IPS-15b (cell line): ENCODE results near the gene KCNJ6.

ENCODE experiments used
- H3K27me3 ChIP-seq: one replicate; pipeline ENCODE4 v1.6.1; 2013; ENCODE audit warnings: low read length; ENCODE audit not compliant: control insufficient read depth, insufficient read depth
- H3K36me3 ChIP-seq: one replicate; pipeline ENCODE4 v1.6.1; 2013; ENCODE audit warnings: low read length; ENCODE audit not compliant: control insufficient read depth, insufficient read depth
- H3K4me1 ChIP-seq: one replicate; pipeline ENCODE4 v1.6.1; 2013; ENCODE audit warnings: mild to moderate bottlenecking, low read length; ENCODE audit not compliant: control insufficient read depth, insufficient read depth
- H3K4me3 ChIP-seq: one replicate; pipeline ENCODE4 v1.5.1; 2013; ENCODE audit warnings: low read depth, low read length
- H3K9ac ChIP-seq: one replicate; pipeline ENCODE4 v1.6.1; 2013; ENCODE audit warnings: low read depth, mild to moderate bottlenecking, low read length
- H3K9me3 ChIP-seq: one replicate; pipeline ENCODE4 v1.6.1; 2013; ENCODE audit warnings: mild to moderate bottlenecking, low read length; ENCODE audit not compliant: control insufficient read depth, insufficient read depth

Gene KCNJ6

DNA sequence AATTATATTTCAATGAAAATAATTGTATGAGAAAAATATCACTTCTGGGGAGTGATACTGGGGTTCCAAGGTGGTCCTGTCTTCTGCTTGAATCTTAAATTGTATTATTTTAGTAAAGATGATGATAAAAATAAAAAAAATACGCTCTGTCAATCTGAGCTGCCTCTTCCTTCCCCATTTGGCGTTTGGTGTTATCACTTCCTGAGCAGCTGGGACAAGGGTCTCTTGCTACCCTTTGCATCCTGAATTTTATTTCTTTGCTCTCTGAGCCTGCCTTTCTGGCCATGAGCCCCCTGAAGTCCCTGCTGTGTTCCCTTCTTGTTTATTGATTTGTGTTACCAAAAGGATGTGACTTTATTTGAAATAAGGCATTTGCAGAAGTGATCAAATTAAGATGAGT lies 111.0 kb downstream of the KCNJ6 start:
- no peak overlapping the region for H3K4me3 ChIP-seq
- no peaks in the 10 kb centered on the region for H3K27me3 ChIP-seq
- no peak overlapping the region for H3K9ac ChIP-seq
- H3K36me3 ChIP-seq: no peaks in the 10 kb centered on the region
- H3K4me1 ChIP-seq: no peaks in the 10 kb centered on the region
- H3K9me3 ChIP-seq: no peaks in the 10 kb centered on the region

DNA sequence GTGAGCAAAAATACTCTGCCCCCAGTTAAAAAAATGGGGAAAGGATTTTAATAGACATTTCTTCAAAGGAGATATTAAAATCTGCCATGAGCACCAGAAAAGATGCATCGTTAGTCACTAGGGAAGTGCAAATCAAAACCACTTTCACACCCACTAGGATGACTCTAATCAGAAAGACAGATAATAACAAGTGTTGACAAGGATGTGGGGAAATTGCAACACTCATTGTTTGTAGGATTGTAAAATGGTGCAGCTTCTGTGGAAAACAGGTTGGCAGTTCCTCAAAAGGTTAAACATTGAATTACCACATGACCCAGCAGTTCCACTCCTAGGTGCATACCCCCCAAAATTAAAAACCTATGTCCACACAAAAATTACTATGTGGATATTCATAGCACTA lies 112.3 kb downstream of the KCNJ6 start:
- no peaks in the 10 kb centered on the region for H3K4me1 ChIP-seq
- H3K9me3 ChIP-seq: no peaks in the 10 kb centered on the region
- H3K9ac ChIP-seq: no peak overlapping the region
- H3K4me3 ChIP-seq: no peak overlapping the region
- H3K36me3 ChIP-seq: no peaks in the 10 kb centered on the region
- no peaks in the 10 kb centered on the region for H3K27me3 ChIP-seq

DNA sequence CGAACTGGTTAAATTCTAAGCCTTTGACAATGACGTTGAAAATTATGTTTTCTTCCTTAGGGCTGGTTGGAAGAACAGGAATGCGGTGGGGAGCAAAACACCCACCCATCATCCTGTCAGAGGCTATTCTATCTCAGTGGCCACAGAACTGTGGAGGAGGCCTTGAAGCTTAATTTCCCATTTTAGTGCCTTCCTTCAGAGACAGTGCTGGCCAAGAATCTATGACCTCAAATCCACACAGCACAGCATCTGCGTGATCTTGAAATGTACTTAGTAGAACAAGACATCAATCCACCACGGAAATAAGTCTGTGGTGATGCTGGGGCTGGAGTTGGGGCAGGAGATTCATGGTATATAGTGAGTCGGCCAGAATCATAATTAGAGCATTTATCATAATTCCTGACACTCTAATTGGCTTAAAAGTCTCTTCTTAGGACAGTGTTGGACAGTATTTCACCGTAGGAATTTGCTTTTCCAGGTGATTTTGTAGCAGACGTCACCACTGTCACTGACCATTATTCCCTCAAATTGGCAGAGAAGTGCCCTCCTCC lies 113.1 kb downstream of the KCNJ6 start:
- Histone ChIP-seq H3K9ac (no peak overlapping the region), H3K4me3 (no peak overlapping the region), H3K4me1 (no peaks in the 10 kb centered on the region), H3K27me3 (no peaks in the 10 kb centered on the region), H3K9me3 (no peaks in the 10 kb centered on the region), H3K36me3 (no peaks in the 10 kb centered on the region)

DNA sequence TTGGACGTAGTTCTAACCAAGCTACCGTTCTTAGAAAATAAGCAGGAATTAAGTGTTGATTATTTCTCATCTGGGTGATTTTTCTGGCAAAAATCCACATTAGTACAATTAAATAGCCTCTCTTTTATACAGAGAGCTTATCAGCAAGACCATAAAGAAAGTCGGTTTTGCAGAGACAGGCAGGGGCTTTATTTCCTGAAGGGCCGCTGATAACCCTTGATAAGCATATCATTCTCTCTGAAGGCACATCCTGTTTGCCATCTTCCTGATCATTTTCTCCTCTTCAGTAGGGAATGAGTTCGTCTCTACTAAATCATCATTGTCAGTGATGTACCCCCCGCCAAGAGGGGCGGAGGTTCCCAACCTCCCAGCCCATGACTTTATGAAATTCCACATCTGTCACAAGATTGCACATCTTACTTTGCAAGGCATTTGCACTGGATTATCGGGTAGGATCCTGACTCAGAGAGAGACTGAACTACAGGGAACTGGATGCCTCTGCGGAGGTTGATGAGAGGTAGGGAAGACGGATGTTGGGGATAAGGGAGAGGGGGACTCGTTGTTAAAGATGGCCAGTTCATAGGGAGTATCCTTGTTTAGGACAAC lies 115.7 kb downstream of the KCNJ6 start:
- H3K9me3 ChIP-seq: no peaks in the 10 kb centered on the region
- no peaks in the 10 kb centered on the region for H3K36me3 ChIP-seq
- H3K27me3 ChIP-seq: no peaks in the 10 kb centered on the region
- H3K9ac ChIP-seq: no peak overlapping the region
- no peaks in the 10 kb centered on the region for H3K4me1 ChIP-seq
- H3K4me3 ChIP-seq: no peak overlapping the region

DNA sequence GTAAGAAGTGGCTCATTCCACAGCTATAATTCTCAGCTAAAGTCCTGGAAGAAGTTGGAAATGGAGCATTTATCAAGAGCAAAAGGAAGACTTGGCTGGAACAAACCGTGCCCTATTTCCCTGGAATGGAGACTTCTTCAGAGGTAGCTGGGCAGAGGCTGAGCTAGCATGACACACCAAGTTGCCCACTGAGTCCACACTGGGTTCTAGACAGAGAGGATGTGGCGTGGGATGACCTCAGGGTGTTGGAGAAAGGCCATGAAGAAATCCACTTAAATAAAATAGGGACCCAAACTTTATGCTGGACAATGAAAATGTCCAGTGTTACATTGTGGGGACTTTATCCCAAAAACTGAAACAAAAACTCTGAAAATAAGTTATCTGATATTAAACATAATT lies 116.2 kb downstream of the KCNJ6 start:
- Histone ChIP-seq H3K9ac (no peak overlapping the region), H3K27me3 (no peaks in the 10 kb centered on the region), H3K9me3 (no peaks in the 10 kb centered on the region), H3K4me3 (no peak overlapping the region), H3K4me1 (no peaks in the 10 kb centered on the region), H3K36me3 (no peaks in the 10 kb centered on the region)

DNA sequence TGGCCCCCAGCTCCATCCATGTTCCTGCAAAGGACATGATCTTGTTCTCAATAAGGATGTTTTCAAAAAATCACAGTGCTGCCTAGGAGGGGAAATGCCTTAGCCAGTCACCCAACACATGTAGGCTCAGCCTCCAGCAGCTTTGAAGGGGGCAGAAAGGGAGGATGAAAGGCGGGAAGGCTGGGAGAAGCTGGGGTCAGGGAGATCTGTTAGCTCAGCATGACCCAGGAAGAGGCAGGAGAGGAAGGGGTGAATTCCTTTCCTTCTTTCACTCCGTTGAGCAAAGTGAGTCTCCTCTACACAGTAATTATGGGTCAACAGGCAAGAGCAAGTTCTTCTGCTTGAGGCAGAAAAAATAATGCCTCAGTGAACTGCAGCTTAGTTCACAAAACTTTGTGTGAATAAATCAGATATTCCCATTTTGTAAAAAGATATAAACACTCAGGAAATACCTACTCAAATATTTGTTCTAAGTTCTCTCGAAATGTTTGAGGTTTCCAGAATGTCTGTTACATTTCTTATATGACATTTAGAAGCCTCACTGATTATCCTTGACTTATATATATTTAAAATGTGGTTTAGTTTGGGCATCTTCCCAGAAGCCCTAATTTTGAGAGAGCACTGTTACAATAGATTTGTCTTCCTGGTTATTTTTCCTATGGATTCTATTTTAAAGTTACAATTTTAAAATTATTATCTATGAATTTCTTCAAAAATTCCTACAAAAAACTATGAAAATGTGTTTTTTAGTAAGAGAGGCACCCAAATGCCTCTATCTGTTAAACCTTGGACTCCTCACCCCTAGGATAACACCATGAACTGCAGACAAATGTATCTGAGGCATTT lies 116.8 kb downstream of the KCNJ6 start:
- Histone ChIP-seq H3K9me3 (no peaks in the 10 kb centered on the region), H3K4me3 (no peak overlapping the region), H3K9ac (no peak overlapping the region), H3K36me3 (no peaks in the 10 kb centered on the region), H3K4me1 (no peaks in the 10 kb centered on the region), H3K27me3 (no peaks in the 10 kb centered on the region)

DNA sequence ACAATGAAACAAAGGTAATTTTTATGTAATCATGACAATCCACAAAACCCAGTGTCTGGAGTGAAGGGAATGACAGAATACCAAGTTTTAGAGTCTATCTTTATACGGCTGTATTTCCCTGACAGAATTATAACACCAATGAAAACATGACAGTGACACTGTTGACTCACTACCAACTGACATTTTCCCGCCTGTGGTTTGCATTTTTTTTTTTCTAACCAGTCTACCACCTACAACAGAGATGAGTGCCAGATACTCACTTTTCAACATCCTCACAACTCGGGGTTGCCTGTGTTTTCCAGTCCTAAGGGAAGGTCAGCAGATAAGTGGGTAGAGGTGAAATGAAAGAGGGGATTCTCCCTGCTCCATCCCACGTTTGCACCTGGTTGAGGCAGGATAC lies 118.9 kb downstream of the KCNJ6 start:
- H3K4me3 ChIP-seq: no peak overlapping the region
- H3K4me1 ChIP-seq: no peaks in the 10 kb centered on the region
- H3K9me3 ChIP-seq: no peaks in the 10 kb centered on the region
- no peak overlapping the region for H3K9ac ChIP-seq
- H3K27me3 ChIP-seq: no peaks in the 10 kb centered on the region
- H3K36me3 ChIP-seq: no peaks in the 10 kb centered on the region

DNA sequence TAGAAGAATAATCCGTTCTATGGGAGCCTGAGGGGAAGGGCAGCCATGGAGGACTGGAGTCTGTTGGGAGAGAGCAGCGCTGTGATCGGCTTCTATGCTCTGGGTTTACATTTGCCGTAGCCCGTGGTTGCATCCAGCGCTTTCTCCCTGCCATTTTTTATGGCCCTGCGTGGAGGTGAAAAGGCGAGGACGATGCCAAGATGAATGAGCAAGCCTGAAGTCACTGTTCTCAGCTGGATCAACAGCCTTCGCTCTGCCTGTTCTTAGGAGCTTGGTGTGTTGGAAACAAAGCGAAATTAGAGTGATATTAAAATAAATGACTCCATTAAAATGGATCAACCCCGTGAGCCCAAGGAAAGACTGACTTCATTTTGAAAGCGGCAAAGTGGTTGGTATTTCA lies 120.2 kb downstream of the KCNJ6 start:
- H3K4me3 ChIP-seq: no peak overlapping the region
- no peak overlapping the region for H3K9ac ChIP-seq
- no peaks in the 10 kb centered on the region for H3K36me3 ChIP-seq
- no peaks in the 10 kb centered on the region for H3K9me3 ChIP-seq
- H3K4me1 ChIP-seq: no peaks in the 10 kb centered on the region
- H3K27me3 ChIP-seq: no peaks in the 10 kb centered on the region

DNA sequence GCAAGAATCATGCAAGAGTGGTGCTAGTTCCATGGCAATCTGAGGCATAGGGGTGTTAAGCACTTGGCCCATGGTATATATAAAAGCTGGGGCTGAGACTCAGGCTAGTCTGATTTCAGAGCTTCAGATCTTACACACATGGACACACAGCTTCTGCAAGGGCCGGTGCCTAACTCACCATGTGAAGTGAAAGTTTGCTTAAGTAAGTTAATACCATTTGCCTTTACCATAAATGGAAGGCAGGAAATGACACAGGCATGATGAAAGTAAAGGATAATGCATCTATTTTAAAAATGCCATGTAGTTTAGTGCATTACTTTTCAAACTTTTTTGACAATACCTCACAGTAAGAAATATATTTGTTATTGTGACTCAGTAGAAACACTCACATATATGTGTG lies 122.6 kb downstream of the KCNJ6 start:
- Histone ChIP-seq H3K27me3 (no peaks in the 10 kb centered on the region), H3K4me1 (no peaks in the 10 kb centered on the region), H3K9me3 (no peaks in the 10 kb centered on the region), H3K9ac (no peak overlapping the region), H3K36me3 (no peaks in the 10 kb centered on the region), H3K4me3 (no peak overlapping the region)

DNA sequence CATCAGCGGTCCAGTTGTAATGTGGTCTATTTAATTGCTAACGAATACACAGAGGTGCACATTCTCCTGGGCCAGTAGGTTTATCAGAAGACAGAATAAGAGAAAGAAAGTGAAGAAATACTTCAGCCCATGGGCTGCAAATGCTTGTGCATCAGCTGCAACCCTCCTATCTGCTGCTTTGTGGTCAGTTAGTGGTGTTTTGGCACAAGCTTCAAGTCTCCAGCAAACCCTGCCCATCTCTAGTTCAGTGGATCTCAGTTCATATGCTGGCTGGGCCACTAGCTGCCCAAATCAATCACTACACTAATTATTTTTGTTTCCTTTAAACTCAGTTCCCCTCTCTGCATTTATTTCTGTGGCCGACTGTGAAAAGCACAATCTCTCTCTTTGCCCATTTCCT lies 124.2 kb downstream of the KCNJ6 start:
- Histone ChIP-seq H3K27me3 (no peaks in the 10 kb centered on the region), H3K4me3 (no peak overlapping the region), H3K36me3 (no peaks in the 10 kb centered on the region), H3K9ac (no peak overlapping the region), H3K9me3 (no peaks in the 10 kb centered on the region), H3K4me1 (no peaks in the 10 kb centered on the region)

DNA sequence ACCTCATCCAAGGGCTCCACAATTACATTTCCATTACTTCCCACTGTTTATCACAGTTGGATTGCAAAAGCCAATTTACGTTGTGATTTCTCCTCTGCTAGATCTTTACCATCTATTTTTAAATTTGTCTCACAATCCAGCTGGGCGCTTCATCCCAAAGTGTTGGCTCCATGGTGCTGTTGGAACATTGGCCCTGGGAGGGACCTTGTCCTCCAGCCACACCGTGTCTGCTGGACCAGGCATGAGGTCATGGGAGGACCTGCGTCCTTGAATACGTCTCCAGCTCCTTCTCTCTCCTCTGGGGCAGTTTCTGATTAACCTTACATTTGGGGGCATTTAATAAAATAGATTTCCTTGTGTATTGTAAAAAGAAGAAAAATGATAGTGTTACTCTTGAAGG lies 125.4 kb downstream of the KCNJ6 start:
- Histone ChIP-seq H3K36me3 (no peaks in the 10 kb centered on the region), H3K9me3 (no peaks in the 10 kb centered on the region), H3K9ac (no peak overlapping the region), H3K4me1 (no peaks in the 10 kb centered on the region), H3K27me3 (no peaks in the 10 kb centered on the region), H3K4me3 (no peak overlapping the region)

DNA sequence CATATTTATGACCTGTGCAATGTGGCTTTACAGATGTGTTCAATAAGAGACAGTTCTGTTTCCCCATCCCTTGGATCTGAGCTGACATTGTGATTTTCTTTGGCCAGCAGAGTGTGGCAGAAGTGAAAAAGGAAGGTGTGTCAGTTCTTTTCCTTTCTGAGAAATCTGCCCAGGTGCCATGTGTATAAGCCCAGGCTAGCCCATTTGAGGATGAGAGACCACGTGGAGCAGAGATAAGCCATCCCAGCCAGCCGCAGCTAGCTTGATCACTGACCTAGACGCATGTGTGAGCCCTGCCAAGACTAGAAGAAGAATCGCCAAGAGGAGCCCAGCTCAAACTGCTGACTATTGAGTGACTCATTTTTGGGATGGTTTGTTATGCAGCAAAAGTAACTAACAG lies 127.8 kb downstream of the KCNJ6 start:
- no peak overlapping the region for H3K4me3 ChIP-seq
- H3K27me3 ChIP-seq: no peaks in the 10 kb centered on the region
- no peak overlapping the region for H3K9ac ChIP-seq
- H3K4me1 ChIP-seq: no peaks in the 10 kb centered on the region
- H3K36me3 ChIP-seq: no peaks in the 10 kb centered on the region
- no peaks in the 10 kb centered on the region for H3K9me3 ChIP-seq
